GM19463 (cell line): Measurements from ENCODE around the gene ARL8B.
A peak's percentile ranks its signal among the peaks of the same experiment; 100 is the strongest.

ENCODE experiments used
- ATAC-seq: cut with Tn5 transposase; IDR thresholded peaks from one replicate; pipeline ENCODE4 v1.9.1; 2021; ENCODE audit warnings: mild to moderate bottlenecking, moderate library complexity; ENCODE audit not compliant: unreplicated experiment

ARL8B gene

GRCh38 chr3:5185093-5185673 lies 63.1 kb downstream of the ARL8B start:
- ATAC-seq: no peak

GRCh38 chr3:5186089-5186857 lies 64.2 kb downstream of the ARL8B start:
- peak; percentile 2 for ATAC-seq

- no peak for ATAC-seq
These were observed 64.7 kb downstream of the ARL8B start for GRCh38 chr3:5186858-5187155.

DNA sequence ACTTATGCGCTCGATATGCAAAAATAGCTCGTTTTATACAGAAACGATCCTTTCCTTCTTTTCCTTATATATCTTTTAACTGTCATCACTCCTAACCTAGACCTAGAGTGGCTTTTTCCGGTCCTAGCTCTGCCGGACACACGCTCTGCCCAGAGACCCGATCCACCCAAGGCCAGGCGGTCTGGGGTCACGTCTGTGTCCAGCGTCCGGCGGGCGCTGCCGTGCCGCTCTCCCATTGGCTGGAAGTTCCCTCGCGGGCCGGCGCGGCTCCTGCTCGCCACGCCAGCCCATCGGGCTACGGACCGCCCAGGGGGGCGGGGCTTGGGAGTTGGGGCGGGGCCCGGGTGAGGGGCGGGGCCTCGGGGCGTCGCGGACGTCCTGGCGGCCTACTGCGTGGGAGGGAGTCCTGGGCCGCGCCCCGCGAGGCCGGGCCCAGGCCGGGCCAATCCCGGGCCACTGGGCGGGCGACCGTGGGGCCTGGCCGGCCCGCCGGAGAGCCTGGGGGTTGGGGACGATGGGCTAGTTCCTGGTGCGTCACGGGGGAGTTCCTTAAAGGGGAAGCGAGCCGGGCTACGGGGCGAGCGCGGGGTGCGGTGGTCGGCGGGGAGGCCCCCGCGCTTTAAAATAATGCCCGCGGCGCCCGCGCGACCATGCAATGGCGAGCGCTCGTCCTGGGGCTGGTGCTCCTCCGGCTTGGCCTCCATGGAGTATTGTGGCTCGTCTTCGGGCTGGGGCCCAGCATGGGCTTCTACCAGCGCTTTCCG lies 65.2 kb downstream of the ARL8B start, which contains the start of gene EDEM1:
EDEM1 (plus strand) TSS at position 552 of the 764 bp plus-strand sequence; CDS start at position 651, 99 bp downstream.
- ATAC-seq: peak; percentile 78

DNA sequence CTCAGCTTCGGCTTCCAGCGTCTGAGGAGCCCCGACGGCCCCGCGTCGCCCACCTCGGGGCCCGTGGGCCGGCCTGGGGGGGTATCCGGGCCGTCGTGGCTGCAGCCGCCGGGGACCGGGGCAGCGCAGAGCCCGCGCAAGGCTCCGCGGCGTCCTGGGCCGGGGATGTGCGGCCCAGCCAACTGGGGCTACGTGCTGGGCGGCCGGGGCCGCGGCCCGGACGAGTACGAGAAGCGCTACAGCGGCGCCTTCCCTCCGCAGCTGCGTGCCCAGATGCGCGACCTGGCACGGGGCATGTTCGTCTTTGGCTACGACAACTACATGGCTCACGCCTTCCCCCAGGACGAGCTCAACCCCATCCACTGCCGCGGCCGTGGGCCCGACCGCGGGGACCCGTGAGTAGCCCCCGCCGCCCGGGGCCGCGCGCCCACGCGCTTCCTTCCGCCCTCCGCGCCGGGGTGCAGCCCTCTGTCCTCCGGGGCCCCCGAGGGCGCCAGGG lies 65.9 kb downstream of the ARL8B start:
- peak; percentile 13 for ATAC-seq

DNA sequence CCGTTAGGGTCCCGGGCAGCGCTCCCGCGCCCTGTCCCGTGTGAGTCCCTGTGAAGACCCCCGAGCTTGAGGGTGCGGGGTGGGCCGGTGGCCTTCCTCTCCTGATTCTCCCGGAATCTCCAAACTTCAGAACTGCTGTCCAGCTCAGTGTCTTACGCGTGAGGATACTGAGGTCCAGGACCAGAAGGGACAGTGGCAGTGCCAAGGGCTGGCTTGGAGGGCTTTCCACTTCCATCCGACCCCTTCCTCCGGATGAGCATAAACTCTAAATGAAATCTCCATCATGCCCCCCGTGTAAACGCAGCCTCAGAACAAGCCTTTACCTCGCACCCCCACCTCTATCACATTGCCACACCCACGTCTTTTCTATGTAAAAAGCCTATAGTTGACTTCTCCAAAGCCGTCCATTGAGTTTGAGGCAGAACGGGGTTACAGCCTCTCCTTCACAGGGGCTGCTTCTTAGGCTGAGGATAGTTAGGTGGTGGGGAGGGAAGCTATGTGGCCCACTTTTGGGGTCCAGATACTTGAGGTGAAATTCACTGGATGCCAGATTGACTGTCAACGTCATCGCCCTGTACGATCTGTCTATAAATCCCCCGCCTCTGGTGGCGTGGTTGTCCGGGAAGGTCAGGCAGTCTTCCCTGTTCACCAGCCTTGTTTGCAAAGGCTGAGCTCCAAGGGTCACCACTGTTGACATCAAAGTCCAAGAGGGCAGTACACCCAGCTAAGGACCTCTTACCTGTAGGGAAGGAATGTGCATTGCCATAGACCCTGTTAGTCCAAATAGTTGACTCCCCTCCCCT lies 66.5 kb downstream of the ARL8B start:
- ATAC-seq: no peak

- no peak for ATAC-seq
These were observed 68.2 kb downstream of the ARL8B start for GRCh38 chr3:5190147-5190791.

DNA sequence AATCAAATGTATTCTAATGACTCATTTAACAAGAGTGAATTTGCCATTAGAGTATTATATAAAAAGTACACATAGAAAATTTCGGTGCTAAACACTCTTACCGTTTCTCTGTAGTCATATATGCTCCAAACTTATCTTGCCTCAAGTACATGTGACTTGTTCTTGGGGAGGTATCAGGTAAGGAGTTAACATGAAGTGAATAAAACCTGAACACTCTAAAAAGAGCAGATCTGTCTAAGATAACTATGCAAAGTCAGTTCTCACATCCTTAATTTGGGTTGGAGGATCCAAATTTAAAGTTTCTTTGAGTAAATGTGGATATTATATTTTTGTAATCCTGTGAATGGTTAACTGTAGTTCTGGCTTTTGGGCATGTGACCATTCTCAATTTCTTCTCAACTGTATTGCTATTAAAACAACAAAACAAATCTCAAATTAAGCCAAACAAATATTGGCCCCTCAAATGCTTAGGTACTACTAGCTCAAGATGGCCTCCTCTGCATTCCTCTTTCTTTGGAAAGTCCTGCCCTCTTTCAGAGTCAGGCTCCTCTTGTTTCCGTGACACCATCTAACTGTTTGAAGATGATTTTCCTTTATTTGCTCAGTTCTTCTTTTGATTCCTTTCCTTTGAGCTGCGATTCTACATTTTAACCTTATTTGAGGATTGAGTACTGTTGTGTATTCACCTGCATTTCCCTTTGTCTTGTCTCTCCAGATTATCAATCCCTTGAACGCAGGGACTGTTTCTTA lies 69.6 kb downstream of the ARL8B start:
- no peak for ATAC-seq

- no peak for ATAC-seq
These were observed 70.7 kb downstream of the ARL8B start for GRCh38 chr3:5192571-5193365.

DNA sequence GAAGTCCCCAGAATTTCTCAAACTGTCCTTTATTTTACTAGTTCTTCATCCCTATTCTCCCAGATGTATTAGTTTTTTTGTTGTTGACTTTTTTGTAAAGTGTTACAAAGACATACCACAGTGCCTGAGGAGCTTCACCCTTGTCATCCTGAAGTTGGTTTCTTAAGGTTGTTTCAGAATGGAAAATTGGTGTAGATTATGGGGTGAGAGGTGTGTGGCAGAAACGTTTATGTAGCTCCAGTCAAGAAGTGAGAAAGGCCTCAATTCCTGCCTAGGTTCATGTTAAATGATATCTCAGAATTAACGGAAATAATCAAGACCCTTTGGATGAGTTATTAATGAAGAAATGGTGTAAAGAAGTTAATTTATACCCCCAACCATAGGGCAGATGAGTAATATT lies 72.2 kb downstream of the ARL8B start:
- no peak for ATAC-seq

- peak; percentile 37 for ATAC-seq
These were observed 72.9 kb downstream of the ARL8B start for GRCh38 chr3:5194801-5195509.

- ATAC-seq: no peak
These were observed 73.5 kb downstream of the ARL8B start for GRCh38 chr3:5195605-5196004.

DNA sequence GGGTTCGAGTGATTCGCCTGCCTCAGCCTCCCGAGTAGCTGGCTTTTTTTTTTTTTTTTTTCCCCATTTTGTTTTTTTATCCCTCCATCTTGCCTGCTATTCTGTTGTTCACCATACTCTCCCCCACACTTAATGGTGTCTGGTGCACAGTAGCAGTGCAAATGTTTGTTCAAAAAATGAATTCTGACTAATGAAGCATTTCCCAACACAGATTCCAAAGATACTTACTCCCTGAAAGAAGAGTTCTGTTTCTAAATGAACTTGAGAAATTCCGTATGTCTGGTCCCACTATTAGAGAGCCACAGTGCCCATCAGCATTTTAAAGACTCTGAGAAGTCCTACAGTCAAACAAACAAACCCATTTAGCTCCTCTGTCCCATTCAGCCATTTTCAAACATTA lies 74.9 kb downstream of the ARL8B start:
- ATAC-seq: no peak

DNA sequence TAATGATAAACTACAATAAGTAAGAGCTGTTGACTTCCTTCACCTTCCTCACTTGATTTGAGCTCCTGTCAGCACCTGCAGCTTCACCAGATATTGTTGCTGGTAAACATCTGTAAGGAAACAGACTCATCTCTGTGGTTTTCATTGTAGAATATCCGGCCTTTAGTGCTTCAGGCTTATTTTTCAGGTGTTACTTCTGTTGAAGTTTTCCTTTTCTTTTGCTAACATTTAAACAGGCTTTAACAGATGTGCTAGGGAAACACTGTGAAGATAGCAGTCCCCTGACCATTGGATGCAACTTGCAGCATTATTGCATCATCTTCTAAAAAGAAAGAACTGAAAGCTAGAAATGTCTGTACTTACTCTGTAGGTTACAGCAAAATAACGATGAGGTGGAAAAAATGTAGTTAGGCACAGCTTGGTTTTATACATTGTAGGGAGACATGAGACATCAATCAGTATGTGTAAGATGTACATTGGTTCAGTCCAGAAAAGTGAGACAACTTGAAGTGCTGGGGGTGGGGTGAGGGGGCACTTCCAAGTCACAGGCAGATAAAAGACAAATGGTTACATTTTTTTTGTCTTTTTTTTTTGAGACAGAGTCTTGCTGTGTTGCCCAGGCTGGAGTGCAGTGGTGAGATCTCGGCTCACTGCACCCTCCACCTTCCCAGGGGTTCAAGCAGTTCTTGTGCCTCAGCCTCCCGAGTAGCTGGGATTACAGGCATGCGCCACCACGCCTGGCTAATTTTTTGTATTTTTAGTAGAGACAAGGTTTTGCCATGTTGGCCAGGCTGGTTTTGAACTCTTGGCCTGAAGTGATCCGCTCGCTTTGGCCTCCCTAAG lies 75.6 kb downstream of the ARL8B start:
- peak; percentile 69 for ATAC-seq

GRCh38 chr3:5198313-5198677 lies 76.2 kb downstream of the ARL8B start:
- no peak for ATAC-seq

GRCh38 chr3:5198986-5199731 lies 77.1 kb downstream of the ARL8B start:
- peak; percentile 36 for ATAC-seq

- no peak for ATAC-seq
These were observed 79.4 kb downstream of the ARL8B start for GRCh38 chr3:5201536-5201935.
